AML-193 (cell line): ENCODE results near the gene MAN1B1.
"Not testable (repeated sequence)": the region's sequence is repeated elsewhere in the genome, so short reads cannot be mapped to it uniquely, and the experiment has no call there.

Source experiments
- DNase-seq, 2 experiments: peaks; one replicate each; lab custom pipeline; 2025; lab: John Stamatoyannopoulos, UW

The MAN1B1 gene

DNA sequence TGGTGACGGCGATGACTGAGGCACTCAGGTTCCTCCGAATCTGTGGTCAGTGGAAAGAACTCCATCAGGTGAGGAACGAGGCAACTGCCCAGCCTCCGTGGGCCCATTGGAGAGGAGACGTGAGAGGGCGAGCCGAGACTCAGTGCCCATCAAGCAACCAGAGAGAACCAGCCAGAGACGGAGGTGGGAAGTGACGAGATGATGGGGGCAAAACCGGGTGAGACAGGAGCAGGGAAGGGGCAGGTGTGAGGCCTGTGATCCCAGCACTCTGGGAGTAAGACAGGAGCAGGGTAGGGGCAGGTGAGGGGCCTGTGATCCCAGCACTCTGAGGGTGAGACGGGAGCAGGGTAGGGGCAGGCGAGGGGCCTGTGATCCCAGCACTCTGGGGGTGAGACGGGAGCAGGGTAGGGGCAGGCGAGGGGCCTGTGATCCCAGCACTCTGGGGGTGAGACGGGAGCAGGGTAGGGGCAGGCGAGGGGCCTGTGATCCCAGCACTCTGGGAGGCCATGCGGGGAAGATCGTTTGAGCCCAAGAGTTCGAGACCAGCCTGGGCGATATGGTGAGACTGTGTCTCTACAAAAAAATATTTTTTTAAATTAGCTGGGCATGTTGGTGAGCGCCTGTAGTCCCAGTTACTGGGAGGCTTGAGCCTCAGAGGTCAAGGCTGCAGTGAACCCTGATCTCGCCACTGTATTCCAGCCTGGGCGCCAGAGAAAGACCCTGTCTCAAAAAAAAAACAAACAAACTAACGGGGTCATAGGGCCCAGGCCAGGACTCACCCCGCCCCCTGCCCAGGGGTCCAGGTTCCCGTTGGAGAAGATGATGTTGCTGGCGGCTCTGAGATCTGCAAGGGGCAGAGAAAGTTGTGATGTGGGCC is 24.4 kb downstream of the MAN1B1 start:
- DNase-seq = no peak

DNA sequence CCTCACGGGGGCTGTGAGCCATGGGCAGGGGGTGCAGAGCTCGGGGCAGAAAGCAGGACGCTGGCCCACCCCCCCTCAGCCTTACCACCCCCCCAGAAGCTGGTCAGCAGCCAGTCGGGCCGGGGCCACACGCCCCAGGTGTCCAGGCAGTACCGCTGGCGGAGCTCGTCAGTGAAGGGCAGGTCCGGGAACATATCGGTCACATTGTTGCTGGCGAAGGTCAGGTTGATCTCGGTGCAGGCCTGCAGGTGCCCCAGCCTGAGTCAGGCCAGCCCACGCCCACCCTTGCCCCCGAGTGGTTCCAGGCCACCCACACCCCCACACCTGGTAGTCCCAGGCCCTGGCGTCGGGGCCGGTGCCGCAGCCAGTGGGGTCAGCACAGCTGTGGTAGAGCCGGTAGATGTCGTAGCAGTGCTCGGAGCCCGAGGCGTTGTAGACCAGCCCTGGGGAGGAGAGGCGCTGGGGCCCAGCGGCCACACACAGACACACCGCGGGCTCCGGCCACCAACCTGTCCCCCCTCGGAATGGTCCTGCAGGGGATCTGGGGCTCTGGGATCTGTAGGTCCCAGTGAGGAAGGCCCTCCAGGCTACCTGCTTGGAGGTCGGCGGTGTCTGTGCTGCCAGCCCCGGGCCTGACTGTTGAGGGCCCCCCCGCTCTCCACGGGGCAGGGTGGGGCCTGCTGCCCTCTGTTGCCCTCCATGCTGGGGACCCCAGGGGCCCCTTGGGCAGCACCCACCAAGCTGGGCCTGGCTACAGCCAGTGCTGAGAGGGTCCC is 25.2 kb downstream of the MAN1B1 start:
- DNase-seq = no peak

DNA sequence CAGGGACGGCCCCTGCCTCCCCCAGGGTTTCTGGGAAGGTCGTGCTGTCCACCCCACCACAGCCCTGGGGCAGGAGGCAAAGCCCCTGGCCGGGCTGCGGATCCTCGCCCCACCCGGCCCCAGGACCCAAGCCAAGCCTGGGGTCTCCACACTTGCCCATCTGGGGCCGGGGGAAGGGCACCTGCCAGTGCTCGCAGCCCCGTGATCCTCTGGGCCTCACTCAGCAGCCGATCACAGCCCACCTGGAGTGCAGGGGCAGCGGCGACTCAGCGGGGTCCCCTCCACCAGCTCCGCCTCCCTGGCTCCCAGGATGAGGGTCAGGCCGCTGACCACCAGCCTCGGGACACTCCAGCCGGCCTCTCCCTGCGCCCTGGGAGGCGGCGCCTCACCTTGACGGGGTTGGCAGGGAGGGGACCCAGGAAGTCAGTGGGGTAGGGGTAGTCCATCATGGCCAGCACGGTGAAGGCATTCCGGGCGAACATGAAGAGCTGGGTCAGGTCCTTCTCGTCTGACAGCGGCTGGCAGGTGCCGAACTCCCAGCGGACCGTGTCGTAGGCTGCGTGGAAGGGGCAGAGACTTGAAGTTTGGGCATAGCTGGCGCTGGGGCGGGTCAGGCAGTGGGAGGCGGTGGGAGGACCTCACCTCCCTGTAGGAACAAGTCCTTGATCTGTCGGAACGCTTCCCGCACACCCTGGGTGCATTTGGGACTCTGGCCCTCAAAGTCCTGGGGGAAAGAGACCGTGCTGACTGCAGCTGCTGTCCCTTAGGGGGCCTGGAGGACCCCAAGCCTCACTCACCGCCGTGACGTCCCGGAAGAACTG is 26.0 kb downstream of the MAN1B1 start:
- no peak for DNase-seq

GRCh38 chr9:137113385-137114159 is 26.8 kb downstream of the MAN1B1 start:
- DNase-seq = no peak

DNA sequence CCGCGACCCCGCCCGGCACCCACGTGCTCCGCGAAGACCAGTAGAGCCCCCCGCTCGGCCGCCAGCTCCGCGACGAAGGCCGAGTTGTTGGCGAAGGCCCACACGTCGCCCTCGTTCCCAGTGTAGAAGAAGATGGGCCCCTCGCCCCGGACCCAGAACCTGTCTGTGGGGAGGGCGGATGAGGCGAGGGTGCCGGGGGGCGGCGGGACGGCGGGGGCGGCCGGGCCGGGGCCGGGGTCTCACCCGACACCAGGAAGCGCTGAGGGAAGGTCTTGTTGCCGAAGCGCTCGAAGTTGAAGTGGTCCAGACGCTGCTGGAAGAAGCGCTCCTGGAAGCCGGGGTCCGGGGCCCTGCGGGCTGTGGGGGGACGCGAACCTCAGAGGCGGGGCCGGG is 27.4 kb downstream of the MAN1B1 start:
- no peak for DNase-seq

GRCh38 chr9:137114613-137115393 is 28.0 kb downstream of the MAN1B1 start, which contains the start of gene DPP7:
Gene DPP7, minus strand, starts transcription at chr9:137114733. Its CDS starts 20 bp downstream, at chr9:137114713.
- peak; percentile 41 to 53 for DNase-seq

GRCh38 chr9:137115394-137116026 is 28.7 kb downstream of the MAN1B1 start:
- DNase-seq = no peak

DNA sequence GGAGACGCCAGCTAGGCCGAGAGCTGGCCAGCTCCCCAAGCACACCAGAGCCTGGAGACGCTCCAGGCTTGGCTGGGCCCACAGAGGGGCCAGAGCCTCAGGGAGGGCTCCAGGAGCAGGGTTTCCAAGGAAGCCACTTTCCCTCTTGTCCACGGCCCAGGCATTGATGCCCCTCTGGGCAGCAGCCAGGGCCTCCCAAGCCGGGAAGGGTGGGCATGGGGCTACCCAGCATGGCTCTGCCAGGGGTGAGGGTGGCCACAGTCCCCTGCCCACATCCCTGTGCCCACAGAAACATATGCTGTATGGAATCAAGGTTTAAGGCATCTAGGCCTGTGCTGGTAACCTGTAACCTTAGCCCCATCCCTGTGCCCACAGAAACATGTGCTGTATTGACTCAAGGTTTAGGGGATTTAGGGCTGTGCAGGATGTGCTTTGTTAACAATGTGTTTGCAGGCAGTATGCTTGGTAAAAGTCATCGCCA is 29.3 kb downstream of the MAN1B1 start:
- DNase-seq = no peak

DNA sequence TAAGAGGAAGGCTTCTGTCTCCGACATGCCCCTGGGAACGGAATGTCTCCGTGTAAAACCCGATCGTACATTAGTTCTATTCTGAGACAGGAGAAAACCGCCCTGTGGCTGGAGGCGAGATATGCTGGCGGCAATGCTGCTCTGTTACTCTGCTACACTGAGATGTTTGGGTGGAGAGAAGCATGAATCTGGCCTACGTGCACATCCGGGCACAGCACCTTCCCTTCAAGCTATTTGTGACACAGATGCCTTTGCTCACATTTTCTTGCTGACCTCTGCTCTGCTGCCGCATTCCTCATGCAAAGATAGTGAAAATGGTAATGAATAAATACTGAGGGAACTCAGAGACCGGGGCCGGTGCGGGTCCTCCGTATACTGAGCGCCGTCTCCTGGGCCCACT is 29.9 kb downstream of the MAN1B1 start:
- no peak for DNase-seq

DNA sequence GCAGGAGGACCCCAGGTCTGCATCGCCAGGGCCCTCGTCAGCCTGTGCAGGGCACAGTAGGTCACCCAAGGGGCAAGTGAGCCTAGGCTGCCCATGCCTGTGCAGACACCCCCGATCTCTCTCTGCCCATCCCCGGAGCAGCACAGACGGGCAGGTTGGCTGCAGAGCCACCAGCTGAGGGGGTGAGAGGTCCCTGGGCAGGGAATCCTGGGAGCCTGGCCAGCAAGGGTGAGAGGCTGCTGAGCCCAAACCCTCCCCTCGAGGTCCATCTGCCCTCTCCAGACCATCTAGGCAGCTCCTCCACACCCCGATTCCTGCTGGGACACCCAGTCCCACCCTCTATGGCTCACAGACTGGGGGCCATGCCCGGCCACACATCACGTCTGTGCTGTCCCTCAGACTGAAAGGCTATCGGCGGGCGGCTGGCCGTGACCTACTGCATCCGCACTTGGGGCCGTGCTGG is 30.5 kb downstream of the MAN1B1 start:
- no peak for DNase-seq

DNA sequence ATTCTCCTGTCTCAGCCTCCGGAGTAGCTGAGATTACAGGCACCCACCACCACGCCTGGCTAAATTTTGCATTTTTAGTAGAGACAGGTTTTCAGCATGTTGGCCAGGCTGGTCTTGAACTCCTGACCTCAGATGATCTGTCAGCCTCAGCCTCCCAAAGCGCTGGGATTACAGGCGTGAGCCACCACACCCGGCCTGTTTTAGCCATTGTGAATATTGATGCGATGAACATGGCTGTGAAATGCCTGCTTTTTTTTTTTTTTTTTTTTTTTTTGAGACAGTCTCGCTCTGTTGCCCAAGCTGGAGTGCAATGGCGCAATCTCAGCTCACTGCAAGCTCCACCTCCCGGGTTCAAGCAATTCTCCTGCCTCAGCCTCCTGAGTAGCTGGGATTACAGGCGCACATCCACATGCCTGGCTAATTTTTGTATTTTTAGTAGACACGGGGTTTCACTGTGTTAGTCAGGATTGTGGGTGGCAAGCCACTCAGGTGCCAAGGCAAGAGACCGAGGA is 31.4 kb downstream of the MAN1B1 start:
- not testable (repeated sequence) for DNase-seq

DNA sequence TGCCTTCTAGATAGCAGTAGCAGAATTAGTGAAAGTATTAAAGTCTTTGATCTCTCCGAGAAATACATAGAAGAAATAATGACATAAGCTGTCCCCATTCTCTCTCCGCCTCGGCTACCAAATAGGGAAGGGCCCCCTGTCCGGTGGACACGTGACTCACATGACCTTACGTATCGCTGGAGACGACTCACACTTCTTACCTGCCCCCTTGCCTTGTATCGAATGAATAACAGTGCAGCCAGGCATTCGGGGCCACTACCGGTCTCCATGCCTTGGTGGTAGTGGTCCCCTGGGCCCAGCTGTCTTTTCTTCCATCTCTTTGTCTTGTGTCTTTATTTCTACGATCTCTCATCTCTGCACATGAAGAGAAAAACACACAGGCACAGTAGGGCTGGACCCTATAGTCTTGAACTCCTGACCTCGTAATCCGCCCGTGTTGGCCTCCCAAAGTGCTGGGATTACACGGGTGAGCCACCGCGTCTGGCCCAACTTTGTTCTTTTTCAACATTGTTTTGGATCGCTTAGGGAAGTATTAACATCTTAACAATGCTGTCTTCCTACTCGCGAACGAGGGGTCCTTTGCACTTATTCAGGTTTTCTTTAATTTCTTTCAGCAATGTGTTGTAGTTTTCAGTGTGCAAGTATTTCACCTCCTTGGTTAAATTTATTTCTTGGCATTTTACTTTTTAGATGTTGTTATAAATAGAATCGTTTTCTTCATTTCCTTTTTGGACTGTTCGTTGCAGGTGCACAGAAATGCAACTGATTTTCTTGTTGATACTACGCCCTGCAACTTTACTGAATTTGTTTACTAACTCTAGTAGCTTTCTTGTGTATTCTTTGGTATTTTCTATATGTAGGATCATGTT is 35.4 kb downstream of the MAN1B1 start:
- DNase-seq = not testable (repeated sequence)

- not testable (repeated sequence) for DNase-seq
Observed at GRCh38 chr9:137122796-137123467, 36.1 kb downstream of the MAN1B1 start.

DNA sequence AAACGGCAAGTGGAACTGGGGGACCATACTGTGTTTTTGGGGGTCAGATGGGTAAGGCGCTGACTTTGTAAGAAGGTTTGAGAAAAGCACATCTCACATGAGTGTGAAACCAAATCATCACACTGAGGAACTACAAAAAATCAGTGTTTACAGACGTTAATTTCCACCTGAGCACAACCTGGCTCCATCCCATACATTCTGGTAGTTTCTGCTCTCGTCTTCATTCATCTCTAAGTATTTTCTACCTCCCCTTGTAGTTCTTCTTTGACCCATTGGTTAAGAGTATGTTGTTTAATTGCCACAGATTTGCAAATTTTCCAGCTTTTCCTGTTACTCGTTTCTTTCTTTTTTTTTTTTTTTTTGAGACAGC is 36.7 kb downstream of the MAN1B1 start:
- DNase-seq = no peak

DNA sequence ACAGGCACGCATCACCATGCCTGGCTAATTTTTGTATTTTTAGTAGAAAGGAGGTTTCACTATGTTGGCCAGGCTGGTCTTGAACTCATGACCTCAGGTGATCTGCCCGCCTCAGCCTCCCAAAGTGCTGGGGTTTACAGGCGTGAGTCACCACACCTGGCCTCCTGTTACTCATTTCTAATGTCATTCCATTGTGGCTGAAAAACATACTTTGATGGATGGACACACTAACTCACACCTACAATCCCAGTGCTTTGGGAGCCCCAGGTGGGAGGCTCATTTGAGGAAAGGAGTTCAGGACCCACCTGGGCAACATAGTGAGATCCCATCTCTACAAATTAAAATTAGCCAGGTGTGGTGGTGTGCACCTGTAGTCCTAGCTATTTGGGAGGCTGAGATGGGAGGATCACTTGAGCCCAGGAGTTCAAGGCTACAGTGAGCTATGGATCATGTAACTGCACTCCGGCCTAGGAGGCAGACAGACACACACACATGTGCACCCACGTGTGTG is 37.2 kb downstream of the MAN1B1 start:
- not testable (repeated sequence) for DNase-seq

DNA sequence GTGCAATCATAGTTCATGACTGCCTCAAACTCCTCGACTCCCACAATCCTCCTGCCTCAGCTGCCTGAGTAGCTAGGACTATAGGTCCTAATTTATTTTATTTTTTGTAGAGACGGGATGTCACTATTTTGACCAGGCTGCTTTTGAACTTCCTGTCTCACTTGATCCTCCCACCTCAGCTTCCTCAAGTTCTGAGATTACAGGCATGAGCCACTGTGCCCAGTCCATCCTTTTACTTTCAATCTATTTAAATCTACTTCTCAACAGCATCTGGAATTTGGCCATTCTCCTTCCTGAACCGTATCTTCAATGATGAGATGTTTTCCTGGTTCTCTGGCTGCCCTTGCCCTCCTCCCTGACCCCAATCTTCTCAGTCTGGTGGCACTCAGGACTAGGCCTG is 40.0 kb downstream of the MAN1B1 start:
- peak; percentile 16 to 42 for DNase-seq

GRCh38 chr9:137127301-137128157 is 40.7 kb downstream of the MAN1B1 start:
- DNase-seq = peak; percentile 60 to 70
